Stimulated activated CD8-positive, alpha-beta memory T cell treated with anti-CD3 and anti-CD28 coated beads, Interleukin-12 subunit alpha, Interleukin-12 subunit beta, amount 100 ng/mL, for 24 hours (primary cell): Measurements from ENCODE around the gene CHPT1.

Source experiments
- DNase-seq: peaks from one replicate; pipeline ENCODE4 v3.0.0-alpha.2; 2020; ENCODE audit errors: extremely low read depth

The CHPT1 gene

DNA sequence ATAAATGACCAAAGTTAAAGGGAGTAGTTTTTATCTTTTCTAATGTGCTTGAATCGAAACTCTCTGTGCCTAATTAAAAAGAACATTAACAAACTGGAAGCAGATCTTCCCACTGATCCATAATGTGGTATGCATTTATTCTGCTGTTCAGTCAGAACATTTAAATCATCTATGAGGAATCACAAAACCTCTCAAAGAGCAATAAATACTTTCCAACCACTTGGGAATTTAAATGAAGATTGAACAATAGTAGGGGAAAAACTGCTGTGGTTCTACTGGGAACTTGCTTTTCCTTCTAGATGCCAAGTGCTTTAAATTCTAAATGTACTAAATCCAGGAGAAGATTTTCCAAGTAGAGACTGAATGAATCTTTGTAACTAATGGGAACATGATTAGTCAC lies 12.3 kb upstream of the CHPT1 start:
- no peak for DNase-seq

DNA sequence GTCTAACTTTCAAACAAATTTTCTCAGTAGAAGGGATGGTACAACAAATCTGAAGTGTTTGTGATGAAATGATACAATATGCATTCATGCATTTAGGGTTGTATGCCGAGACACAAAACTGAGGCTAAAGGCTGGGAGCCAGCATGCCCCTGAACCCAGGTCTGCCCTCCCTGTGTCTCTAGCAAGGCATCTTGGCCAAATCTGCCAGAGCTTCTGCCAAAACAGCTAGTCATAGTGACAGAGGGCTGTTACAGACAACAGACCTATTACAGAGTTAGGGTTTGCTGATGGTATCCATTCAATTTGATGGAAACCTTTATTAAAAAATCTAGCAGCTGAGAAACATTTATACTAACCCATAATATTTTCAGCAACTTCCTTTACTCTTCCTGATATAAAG lies 11.3 kb upstream of the CHPT1 start:
- no peak for DNase-seq

DNA sequence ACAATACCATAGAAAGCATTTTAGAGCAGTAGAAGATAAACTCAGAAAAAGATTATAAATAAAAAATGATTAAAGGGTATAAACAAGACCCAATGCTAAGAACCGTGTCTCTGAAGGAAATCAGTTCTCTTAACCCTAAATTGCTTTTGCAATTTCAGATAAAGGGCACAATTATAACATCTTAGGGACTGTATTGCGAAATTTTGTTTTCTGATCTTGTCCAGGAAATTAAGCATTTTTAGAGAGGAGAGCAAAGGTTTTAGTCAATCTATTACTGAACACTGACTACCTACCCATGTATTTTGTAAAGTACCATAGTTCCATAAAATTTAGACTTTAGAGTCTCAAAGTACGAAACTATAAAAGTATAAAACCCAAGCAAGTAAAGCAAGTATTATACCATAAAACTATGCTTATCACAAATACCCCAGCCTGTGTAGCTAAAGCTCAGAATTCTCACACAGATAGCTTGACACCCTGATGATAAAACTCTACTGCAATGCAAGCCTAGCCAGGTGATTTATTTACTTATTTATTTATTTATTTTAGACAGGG lies 6.8 kb upstream of the CHPT1 start:
- no peak for DNase-seq

DNA sequence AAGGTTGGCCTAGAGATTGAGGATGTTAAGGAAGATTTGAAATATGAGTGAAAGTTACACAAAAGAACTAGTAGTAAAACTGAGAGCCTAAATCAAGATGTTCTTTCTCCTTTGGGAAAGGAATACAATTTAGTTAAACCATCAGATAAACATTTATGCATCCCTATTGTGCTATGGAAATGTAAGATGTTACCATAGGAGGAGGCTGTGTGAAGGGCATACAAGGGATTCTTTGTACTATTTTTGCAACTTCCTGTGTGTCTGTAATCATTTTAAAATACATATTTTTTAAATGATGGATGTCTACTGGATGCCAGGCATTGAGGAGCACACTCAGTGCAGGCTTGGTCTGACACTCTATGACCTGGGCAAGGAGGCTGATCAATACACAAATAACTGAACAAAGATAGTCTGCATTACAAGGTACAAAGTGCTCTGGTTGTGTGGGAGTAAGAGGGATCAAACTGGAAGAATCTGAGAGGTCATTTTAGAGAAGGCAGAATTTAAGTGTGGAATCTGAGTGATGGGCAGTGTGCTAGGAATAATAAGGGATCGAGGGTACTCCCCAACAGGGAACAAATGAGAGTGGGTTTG lies 5.8 kb upstream of the CHPT1 start:
- DNase-seq = no peak

DNA sequence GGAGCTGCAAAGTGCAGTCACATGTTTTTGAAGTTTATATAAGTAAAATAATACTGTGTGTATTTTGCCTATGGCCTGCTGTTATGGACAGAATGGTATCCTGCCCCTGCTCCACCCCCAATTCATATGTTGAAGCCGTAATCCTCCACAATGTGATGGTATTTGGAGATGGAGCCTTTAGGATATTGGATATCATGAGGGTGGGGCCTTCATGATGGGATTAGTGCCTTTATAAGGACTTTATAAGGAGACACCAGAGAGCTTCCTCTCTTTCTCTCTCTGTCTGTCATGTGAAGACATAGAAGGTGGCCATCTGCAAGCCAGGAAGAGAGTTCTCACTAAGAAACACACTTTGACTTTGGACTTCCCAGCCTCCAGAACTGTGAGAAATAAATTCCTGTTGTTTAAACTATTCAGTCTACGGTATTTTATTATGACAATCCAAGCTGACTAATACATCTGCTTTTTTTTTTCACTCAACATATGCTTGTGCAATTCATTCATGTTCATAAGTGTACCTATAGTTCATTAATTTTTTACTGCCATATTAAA lies 3.1 kb upstream of the CHPT1 start:
- no peak for DNase-seq

DNA sequence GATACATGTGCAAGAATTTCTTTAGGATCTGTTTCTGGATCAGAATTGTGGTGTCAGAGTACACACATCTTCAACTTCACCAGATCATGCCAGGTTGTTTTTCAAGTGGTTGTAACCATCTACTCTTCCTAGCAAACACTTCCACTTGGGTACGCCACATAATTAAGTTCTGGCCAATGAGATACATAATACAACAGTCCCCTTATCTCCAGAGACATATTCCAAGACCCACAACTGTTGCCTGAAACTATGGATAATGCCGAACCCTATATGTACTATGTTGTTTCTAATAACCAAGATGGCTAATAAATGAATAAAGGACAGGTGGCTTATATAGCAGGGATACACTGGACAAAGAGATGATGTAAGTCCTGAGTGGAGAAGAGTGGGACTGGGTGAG lies 2.5 kb upstream of the CHPT1 start:
- DNase-seq = no peak

DNA sequence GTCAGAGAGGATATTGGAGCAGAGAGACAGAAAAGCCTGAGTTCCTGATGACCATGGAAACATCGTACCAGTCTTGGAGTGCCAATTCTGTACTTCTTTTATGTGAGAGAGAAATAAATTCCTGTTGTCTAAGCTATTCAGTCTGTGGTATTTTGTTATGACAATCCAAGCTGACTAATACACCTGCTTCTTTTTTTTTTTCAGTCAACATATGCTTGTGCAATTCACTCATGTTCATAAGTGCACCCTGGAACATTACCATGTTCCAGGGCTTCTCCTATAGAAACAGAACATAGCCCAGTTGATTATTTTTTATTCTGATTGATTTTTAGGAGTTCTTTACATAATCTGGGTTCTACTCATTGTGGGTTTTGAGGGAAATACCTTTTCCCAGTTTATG lies 1.7 kb upstream of the CHPT1 start:
- no peak for DNase-seq

DNA sequence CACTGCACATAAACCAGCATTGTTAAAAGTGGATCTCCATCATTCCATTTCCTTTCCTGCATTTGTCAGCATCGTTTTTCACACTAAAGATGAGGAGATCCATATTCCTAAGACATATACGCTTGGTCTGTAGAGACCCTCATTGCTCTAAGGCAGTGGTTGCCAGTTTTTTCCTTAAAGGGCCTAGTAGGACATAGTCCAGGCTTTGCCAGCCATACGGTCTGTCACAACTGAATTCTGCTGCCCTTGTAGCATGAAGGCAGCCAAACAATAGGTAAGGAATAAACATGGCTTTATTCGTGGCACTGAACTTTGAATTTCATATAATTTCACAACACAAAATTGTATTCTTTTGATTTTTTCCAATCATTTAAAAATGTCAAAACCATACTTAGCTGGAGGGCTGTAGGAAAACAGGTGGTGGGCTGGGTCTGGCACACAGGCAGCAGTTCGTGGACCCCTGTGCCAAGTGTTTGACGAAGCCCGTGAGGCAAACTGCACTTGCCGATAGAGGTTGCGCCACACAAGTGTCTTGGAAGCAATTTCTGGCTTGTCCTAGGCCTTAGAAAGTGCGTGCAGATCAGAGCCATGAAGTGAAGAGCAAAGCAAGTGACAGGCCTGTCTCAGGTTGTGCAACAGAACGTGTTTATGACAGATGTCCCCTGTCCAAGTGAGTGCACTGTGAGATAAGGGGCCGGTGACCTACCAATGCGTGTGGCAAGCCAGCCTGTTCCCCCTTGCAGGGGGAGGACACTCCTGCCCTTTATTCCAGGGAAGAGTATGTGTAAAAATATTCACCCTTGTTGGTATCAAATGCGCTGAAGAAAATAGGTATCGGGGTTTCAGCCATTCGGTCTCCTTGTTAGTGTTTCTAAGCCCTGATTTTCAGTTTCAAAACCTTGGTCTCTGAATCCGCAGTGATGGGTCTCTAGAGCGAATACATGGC lies 916 bp upstream of the CHPT1 start:
- no peak for DNase-seq

DNA sequence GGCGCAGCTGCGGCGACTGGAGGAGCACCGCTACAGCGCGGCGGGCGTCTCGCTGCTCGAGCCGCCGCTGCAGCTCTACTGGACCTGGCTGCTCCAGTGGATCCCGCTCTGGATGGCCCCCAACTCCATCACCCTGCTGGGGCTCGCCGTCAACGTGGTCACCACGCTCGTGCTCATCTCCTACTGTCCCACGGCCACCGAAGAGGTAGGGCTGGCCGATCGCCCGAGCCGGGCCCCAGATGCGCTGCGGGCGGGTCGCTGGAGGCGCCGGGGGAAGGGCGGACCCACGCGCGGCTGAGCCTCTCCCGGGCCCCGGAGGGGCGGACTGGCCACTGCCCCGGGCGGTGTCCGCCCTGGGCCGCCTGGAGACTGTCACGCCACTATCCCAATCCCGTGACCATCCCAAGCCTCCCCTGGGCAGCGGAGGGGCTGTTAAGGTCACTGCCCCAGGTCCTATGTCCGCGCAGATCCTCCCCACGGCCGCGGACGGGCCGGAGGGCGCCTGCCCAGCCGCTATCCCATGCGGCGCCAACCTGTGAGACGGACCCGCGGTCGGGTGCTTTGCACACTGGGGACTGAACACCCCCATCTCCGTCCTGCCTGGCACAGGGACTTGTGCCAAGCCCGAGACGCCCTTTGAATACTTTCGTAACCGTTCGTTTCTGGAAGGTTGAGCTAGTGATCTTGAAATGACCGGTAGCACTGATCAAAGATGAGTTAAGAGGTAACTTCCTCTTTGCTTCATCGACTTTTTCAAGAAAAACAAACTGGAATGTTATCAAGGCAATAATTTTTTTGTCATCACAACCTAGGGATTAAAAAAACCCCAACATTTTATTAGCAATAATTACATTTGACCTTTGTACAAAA lies 725 bp downstream of the CHPT1 start:
- DNase-seq = no peak

DNA sequence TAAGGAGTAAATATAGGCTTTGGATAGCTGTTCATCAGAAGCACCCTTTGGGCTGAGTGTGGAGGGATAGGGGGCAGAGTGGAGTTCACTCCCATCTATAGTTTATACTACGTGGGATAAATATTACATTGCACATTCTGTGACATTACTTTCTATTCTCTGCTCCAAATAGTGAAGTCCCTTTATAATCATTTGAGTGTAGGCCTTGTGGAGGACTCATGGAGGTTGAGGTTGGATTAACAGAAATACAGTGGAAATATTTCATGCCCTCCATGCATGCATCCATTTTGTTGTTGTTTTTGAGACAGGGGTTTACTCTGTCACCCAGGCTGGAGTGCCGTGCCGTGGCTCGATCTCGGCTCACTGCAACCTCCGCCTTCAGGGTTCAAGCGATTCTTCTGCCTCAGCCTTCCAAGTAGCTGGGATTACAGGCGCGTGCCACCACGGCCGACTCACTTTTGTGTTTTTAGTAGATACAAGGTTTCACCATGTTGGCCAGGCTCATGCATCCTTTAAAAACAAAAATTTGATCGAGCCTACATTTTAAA lies 1.4 kb downstream of the CHPT1 start:
- DNase-seq = no peak

DNA sequence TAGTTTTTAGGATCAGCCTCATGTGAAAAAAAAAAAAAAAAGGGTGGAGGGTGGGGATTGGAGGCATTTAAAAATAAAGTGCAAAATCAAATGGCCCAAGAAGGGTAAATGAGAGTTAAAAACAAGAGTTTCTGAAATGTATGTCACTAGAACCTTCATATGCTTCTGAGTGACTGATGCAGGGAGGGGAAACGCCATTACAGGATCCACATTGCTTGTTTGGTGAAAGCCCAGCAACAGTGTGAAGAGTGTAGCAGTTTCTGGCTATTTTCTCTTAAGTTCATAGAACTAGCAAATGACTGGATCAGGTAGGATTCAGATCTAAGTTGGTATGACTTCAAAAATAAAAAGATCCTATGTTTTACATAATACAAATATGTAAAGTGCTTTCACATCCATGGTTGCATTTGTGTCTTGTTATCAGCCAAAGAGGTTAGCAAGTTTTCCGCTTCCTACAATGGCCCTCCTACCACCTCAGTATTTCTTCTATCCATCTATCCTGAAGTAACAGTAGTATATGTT lies 2.9 kb downstream of the CHPT1 start:
- DNase-seq = no peak

DNA sequence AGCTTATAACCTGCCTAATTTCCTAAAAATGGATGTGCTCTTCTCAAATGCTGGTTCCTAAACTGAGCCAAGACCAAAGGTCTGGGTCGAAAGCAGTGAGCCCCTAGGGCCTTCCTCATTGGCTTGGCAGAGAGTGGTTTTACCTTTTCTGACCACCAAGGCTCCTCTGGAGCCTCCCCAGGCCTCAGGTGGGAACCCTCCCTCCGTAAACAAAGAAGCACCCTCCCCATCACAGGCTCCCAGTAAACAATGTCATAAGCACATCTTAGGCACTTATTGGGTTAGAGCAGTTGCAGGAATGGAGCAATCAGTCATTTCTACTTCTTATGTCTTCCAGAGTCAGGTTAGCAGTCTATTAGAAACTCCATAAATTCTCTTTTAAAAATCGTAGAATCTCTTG lies 6.0 kb downstream of the CHPT1 start:
- DNase-seq = no peak

DNA sequence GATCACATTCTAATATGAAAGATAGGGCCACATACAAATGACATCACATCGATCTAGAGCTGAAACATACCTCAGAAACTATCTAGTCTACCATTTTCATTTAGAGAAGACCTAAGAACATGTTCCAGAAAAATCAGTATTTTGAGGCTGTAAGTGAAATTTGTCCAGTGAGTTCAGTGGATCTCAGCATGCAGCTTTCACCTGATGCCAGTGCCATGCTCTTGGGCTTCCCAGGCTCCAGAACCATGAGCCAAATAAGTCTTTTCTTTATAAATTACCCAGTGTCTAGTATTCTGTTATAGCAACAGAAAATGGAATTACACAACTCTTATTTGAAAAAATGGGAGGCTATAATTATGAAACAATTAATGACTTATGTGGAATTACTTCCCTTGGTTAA lies 9.0 kb downstream of the CHPT1 start:
- no peak for DNase-seq

DNA sequence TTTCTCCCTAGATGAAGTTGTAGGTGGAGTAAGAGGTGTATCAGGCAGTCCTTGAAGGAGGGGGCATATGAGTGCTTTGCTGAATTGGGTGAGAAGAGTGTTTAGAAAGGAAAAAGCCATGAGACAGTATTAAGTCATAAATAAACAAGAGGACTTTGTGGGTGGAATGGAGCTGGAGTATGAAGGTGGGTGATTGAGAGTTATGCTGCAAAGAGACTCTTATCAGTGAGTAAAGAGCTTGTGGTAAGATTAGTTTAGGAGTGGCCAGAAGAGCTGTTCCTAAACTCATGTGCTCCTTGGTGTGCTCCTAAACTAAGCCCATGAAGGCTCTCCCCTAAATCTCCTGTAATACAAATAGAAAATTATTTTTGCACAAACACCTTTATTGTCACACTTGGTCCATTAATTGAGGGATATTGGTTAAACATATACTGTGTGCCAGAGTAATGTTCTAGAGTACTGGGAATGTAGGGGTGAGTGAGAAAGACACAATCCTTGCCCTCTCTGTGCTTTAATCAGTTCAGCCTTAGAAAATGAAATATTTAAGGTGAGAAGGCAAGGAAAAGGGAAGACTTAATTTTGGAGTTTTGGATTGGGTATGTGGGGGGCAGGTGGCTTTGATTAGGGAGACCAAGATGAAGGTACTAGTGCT lies 9.8 kb downstream of the CHPT1 start:
- DNase-seq = no peak

DNA sequence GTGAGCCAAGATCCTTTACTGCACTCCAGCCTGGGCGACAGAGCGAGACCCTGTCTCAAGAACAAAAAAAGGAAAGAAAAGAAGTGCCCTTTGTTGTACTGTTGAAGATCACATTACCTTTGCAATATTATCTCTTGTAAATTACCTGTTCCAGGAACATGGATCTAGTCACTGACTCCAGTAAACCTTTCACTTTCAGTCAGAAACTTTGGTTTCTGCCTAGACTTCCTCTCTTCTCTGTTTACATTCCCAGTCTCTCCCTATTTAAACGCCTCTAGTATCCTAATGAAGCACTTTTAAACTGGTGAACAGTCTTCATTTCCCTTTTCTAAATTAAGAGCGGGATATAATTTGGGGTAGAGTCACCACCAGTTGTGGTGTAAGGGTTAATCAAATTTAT lies 12.8 kb downstream of the CHPT1 start:
- no peak for DNase-seq

DNA sequence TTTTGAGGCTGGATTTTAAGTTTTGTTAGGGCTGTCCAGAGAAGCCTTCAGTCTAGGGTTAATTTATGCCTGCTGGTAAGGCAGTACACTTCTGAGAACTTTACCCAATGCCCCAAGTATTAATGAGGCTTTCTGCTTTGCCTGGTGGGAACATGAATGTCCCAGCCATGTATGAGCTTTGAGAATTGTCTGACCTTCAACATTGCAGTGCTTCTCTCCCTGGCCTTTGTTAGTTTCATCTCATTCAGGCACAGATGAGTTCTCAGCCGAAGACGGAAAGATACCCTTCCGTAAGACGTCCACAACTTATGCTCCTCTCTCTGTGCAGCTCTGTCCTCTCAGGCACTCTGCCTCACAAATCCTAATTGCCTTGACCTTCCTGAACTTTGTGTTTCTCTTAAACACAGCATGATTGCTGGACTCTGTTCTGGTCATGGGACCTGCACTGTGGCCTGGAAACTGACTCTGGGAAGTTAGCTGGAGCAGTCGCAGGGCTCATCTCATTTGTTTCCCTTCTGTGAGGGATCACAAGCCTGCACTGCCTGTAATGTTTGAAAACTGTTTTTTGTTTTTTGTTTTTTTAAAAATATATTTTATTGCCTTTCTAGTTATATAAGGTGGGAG lies 15.7 kb downstream of the CHPT1 start:
- no peak for DNase-seq

DNA sequence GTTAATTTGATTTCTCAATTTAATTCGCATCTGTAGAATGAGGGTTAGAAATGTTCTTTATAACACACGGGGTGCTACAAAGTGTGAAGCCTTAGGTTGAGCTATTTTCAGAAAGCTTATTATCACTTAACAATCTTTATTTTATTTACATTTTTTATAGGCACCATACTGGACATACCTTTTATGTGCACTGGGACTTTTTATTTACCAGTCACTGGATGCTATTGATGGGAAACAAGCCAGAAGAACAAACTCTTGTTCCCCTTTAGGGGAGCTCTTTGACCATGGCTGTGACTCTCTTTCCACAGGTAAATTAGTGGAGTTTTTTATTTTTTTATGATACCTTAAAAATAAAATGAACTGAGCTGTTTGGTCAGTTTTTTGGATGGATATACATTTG lies 16.5 kb downstream of the CHPT1 start:
- no peak for DNase-seq

DNA sequence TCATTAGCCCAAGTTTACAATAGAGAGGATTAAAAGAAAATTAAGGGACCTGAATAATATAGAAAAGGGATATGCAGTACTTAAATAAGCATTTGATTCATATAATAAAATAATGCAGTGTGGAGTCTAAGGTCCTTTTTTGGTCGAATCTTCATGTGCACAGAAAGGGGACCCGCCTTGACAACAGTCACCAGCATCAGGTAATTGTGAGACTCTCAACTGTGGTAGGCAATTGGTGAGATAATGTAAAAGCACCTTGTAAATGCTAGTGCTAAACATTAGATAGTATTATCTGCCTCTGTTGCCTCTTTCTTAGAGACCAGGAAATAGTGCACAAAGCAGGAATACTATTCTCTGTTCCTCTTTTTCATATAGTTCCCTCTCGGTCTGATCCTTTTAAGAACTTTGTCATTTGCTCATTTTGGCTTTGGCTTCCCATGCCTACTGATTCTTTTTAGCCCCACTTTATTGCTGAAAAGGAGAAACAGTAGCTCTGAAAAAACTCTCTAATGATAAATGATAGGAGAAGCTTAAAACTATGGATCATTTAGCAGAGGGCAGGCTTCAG lies 17.5 kb downstream of the CHPT1 start:
- no peak for DNase-seq

DNA sequence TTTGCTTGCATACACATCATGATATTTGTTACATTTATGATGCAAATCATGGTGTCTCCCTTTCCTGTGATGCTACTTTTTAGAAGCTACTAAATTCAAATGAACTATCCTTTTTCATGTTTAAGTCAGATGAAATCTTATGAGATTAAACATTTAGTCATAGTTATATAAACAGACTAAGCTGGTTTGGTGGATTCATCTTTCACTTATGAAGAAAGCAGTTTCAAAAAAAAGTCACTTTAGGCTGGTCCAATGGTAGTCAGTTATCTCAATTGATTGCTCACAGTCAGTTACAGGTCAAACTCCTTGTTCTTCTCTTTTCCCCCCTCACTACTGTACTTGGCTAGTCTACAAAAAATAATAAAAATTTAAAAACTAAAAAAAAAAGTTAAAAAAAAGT lies 22.1 kb downstream of the CHPT1 start:
- DNase-seq = no peak

DNA sequence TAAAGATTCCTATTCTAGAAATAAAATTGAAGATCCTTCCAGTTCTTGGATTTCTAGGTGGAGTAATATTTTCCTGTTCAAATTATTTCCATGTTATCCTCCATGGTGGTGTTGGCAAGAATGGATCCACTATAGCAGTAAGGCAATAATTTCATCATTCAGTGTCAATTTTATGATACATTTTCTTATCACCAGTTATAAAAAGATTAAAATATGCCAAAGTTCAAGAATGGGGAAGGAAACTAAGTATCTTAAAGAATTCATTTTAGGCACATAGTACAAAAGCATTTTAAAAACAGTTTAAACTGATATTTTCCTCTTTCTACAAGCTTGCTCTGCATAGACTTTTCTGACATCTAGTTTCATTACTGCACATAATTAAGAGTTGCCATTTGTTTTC lies 22.7 kb downstream of the CHPT1 start:
- no peak for DNase-seq
